Measurements from ENCODE around the gene AHNAK2. TPM values are rescaled to one million over a fixed set of nuclear protein-coding genes. Genes with fewer than 3 reads are reported as not detected.

AHNAK2 gene
- total and polyA plus RNA-seq, 2 donors: 0.42 to 3.8 TPM

DNA sequence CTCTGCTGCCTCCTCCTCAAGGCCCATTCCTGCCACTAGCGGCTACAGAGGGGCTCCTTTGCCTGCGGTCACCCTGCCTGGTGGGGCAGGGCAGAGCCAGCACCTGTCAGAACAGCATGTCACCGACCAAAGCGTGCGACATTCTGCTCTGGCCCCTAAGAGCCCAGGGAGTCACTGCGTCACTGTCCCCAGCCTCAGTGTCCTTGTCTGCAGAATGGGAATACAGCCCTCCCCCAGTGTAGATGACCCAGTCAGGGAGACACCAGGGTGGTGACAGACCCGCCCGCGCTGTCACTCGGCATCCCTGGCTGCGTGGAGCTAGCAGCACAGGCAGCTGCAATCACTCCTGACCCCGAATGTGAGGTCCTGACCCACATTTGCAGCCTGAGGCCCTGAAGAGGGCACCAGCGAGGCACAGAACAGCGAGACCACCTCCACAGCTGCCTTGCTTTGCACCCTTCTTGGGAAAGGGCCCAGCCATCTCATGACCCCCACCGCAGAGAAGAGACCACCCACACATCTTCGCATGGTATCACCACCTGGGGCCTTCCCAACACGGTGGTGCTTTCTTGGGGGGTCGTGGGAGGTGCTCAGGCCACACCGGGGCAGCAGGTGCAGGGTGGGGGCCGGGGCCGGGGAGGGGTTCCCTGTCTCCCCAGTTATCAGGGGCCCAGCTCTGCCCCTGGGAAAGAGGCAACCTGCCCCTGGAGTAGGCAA is 2.5 kb downstream of the AHNAK2 start:
- Histone ChIP-seq H3K27ac (ENCODE audit: low read depth in 1 of 2, low read length in 1 of 2) (no peak overlapping the region), H3K36me3 (ENCODE audit: control insufficient read depth in 2 of 2, insufficient read depth in 2 of 2, low read length in 1 of 2) (no peaks in the 10 kb centered on the region), H3K27me3 (ENCODE audit: control insufficient read depth in 2 of 2, insufficient read depth in 1 of 2, low read length in 1 of 2) (peaks cover 35 to 61% of the 10 kb centered on the region in 2 donors), H3K4me1 (ENCODE audit: control insufficient read depth in 2 of 2, insufficient read depth in 2 of 2, low read length in 2 of 2) (peaks cover 4 to 15% of the 10 kb centered on the region in 2 donors), H3K4me3 (ENCODE audit: low read length in 2 of 2) (no peak overlapping the region), H3K9me3 (ENCODE audit: control insufficient read depth in 2 of 2, insufficient read depth in 1 of 2, low read length in 1 of 2) (peaks cover 0 to 6% of the 10 kb centered on the region in 2 donors)
- 55% methylated on average over 21 of the region's 21 CpGs for WGBS
- peak in 6 of 9 donors; percentile 9 to 55 (median 28) for DNase-seq (ENCODE audit: low read depth in 6 of 9, low spot score in 9 of 9)

DNA sequence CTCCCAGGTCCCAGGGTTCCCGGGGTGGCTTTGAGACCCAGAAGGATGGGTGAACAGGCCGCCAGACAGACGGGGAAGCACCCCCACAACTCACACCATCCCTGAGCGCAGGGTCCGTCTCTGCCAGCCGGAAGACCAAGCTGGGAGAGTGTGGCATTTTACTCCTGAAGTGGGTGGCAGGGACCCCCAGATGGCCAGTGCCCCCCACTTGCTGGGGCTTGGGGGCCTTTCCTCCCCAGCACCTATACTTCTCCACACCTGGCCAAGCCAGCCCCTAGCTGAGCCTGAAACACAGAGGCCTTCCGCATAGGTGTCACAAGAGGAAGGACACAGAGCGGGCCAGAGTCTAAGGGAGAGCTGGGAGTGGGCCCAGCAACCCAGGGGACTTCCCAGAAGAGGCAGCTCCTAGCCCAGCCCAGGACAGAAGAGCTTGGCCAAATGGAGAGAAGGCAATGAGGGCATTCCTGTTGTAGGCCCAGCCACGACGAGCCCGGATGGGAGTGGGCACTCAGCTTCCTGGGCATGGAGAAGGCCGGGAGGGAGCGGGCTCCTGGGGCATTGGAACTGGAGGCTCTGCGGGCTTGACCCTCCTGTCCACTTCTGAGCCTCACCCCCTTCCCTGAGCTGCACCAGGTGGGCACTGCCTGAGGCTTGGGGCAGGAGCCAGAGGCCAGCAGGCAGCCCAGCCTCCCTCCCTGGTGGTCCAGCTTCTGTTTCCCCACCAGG is 3.3 kb downstream of the AHNAK2 start:
- Histone ChIP-seq H3K9me3 (ENCODE audit: control insufficient read depth in 2 of 2, insufficient read depth in 1 of 2, low read length in 1 of 2) (peaks cover 0 to 6% of the 10 kb centered on the region in 2 donors), H3K4me1 (ENCODE audit: control insufficient read depth in 2 of 2, insufficient read depth in 2 of 2, low read length in 2 of 2) (peaks cover 4 to 15% of the 10 kb centered on the region in 2 donors), H3K27ac (ENCODE audit: low read depth in 1 of 2, low read length in 1 of 2) (no peak overlapping the region), H3K36me3 (ENCODE audit: control insufficient read depth in 2 of 2, insufficient read depth in 2 of 2, low read length in 1 of 2) (no peaks in the 10 kb centered on the region), H3K4me3 (ENCODE audit: low read length in 2 of 2) (no peak overlapping the region), H3K27me3 (ENCODE audit: control insufficient read depth in 2 of 2, insufficient read depth in 1 of 2, low read length in 1 of 2) (peaks cover 31 to 53% of the 10 kb centered on the region in 2 donors)
- no peak for DNase-seq (ENCODE audit: low read depth in 6 of 9, low spot score in 9 of 9)
- WGBS: 97% methylated on average over 14 of the region's 14 CpGs

DNA sequence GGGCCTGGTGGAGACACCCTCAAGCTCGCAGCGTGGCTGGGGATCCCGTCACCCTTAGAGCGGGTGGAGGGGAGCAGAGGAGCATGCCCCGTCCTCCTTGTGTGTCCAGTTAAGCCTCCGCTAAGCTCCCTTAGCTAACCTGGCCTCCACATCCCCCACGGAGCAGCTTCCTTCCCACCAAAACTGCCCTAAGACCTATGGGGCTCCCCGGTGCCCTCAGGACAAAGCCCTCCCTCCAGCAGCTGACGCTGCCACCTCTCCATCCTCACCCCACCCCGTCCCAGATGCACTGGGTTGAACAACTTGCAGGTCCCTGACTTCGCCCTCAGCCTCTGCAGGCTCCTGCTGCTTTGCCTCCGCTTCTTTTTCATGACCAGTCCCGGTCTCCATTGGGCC is 4.0 kb downstream of the AHNAK2 start:
- Histone ChIP-seq H3K27me3 (ENCODE audit: control insufficient read depth in 2 of 2, insufficient read depth in 1 of 2, low read length in 1 of 2) (peaks cover 28 to 52% of the 10 kb centered on the region in 2 donors), H3K4me3 (ENCODE audit: low read length in 2 of 2) (no peak overlapping the region), H3K27ac (ENCODE audit: low read depth in 1 of 2, low read length in 1 of 2) (no peak overlapping the region), H3K9me3 (ENCODE audit: control insufficient read depth in 2 of 2, insufficient read depth in 1 of 2, low read length in 1 of 2) (peaks cover 0 to 6% of the 10 kb centered on the region in 2 donors), H3K4me1 (ENCODE audit: control insufficient read depth in 2 of 2, insufficient read depth in 2 of 2, low read length in 2 of 2) (peaks cover 4 to 15% of the 10 kb centered on the region in 2 donors), H3K36me3 (ENCODE audit: control insufficient read depth in 2 of 2, insufficient read depth in 2 of 2, low read length in 1 of 2) (no peaks in the 10 kb centered on the region)
- DNase-seq (ENCODE audit: low read depth in 6 of 9, low spot score in 9 of 9): no peak
- 93% methylated on average over 13 of the region's 13 CpGs for WGBS

DNA sequence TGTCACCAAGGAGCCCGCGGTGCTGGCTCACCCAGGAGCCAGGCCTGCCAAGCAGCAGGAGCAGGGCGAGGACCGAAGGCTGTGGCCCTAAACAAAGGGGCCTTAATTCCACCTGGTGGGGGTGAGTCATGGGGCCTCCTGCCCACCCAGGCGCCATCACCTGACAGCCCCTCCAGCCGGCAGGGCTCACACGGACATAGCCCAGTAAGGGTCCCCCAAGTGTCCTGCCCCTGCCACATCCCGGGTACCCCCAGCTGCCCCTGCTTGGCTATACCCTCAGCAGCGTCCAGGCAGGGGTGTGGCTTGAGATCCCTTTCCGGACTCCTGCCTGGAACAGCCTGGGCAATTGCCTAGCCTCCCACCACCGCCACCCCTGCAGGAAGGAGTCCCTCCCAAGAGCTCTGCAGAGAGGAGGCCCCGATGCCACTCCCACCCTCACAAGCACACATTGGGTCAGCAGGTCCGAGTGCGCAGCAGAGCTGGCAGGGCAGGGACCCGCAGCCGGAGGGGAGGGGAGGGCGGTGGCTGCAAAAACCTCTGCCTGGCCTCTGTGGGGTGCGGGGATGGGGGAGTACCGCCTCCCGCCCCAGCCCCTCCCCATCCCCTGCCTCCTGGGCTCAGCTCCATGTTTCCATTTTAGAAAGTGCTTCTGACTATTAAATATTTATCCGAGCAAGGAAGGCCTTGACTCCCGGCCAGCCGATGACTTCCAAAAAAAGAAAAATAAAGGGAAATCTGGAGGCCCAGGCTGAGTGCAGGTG is 4.6 kb downstream of the AHNAK2 start:
- Histone ChIP-seq H3K4me3 (ENCODE audit: low read length in 2 of 2) (no peak overlapping the region), H3K36me3 (ENCODE audit: control insufficient read depth in 2 of 2, insufficient read depth in 2 of 2, low read length in 1 of 2) (no peaks in the 10 kb centered on the region), H3K27ac (ENCODE audit: low read depth in 1 of 2, low read length in 1 of 2) (peak overlapping the region in 1 of 2 donors; percentile 1), H3K27me3 (ENCODE audit: control insufficient read depth in 2 of 2, insufficient read depth in 1 of 2, low read length in 1 of 2) (peaks cover 23 to 52% of the 10 kb centered on the region in 2 donors), H3K9me3 (ENCODE audit: control insufficient read depth in 2 of 2, insufficient read depth in 1 of 2, low read length in 1 of 2) (peaks cover 0 to 6% of the 10 kb centered on the region in 2 donors), H3K4me1 (ENCODE audit: control insufficient read depth in 2 of 2, insufficient read depth in 2 of 2, low read length in 2 of 2) (peaks cover 4 to 14% of the 10 kb centered on the region in 2 donors)
- no peak for DNase-seq (ENCODE audit: low read depth in 6 of 9, low spot score in 9 of 9)
- 88% methylated on average over 23 of the region's 23 CpGs for WGBS

DNA sequence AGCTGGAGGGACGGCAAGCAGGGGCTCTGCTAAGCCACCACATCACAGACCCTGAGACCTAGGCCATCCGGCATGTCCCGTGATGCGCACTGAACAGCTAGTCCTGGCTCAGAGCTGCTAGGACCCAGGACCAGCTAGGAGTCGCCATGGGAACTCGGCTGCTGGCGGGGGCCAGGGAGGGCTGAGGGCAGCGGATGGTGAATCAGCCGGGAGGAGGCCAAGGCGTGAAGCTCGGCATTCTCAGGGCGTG is 5.1 kb downstream of the AHNAK2 start:
- H3K9me3 ChIP-seq (ENCODE audit: control insufficient read depth in 2 of 2, insufficient read depth in 1 of 2, low read length in 1 of 2): peaks cover 0 to 6% of the 10 kb centered on the region in 2 donors
- H3K4me1 ChIP-seq (ENCODE audit: control insufficient read depth in 2 of 2, insufficient read depth in 2 of 2, low read length in 2 of 2): peaks cover 4 to 17% of the 10 kb centered on the region in 2 donors
- 89% methylated on average over 12 of the region's 12 CpGs for WGBS
- no peak overlapping the region for H3K27ac ChIP-seq (ENCODE audit: low read depth in 1 of 2, low read length in 1 of 2)
- DNase-seq (ENCODE audit: low read depth in 6 of 9, low spot score in 9 of 9): no peak
- H3K36me3 ChIP-seq (ENCODE audit: control insufficient read depth in 2 of 2, insufficient read depth in 2 of 2, low read length in 1 of 2): no peaks in the 10 kb centered on the region
- peaks cover 19 to 54% of the 10 kb centered on the region in 2 donors for H3K27me3 ChIP-seq (ENCODE audit: control insufficient read depth in 2 of 2, insufficient read depth in 1 of 2, low read length in 1 of 2)
- no peak overlapping the region for H3K4me3 ChIP-seq (ENCODE audit: low read length in 2 of 2)

DNA sequence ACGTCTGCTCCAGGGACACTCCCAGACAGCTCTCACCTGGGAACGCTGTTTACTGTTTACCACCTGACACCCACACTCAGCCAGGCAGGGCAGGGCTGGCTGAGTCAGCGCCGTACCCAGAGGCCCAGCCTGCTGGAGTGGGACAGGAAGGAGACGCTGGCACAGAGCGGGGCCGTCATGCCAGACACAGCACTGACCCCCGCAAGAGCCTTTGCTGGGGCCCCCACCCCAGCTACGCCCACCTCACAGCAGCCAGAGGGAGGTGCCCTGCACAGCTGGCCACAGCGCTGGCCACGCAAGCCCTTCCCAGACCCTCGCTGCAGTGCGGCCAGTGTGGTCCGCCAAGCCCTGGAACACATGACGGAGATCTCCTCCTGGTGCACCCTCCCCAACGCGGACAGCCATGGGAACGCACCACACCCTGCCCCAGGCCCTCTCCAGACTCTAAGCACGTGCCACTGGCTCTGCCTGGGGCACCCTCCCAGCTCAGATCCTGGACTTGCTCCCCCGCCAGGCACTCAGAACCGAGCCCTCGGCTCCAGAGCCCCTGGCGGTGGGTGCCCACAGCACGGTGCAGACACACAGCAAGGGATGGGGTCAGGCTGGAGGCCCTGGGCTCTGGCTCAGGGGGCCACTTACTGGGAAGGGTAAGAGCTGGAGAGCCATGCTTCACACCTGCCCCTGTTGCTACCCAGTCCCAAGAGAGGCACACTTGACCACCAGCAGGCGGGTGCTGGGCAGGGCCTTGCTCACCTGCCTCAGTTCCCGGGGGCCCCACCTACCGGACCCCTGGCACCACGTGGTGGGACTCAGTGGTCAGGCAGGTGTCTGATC is 5.7 kb downstream of the AHNAK2 start:
- Histone ChIP-seq H3K4me1 (ENCODE audit: control insufficient read depth in 2 of 2, insufficient read depth in 2 of 2, low read length in 2 of 2) (peaks cover 2 to 19% of the 10 kb centered on the region in 2 donors), H3K4me3 (ENCODE audit: low read length in 2 of 2) (no peak overlapping the region), H3K27ac (ENCODE audit: low read depth in 1 of 2, low read length in 1 of 2) (no peak overlapping the region), H3K27me3 (ENCODE audit: control insufficient read depth in 2 of 2, insufficient read depth in 1 of 2, low read length in 1 of 2) (peaks cover 18 to 54% of the 10 kb centered on the region in 2 donors), H3K36me3 (ENCODE audit: control insufficient read depth in 2 of 2, insufficient read depth in 2 of 2, low read length in 1 of 2) (no peaks in the 10 kb centered on the region), H3K9me3 (ENCODE audit: control insufficient read depth in 2 of 2, insufficient read depth in 1 of 2, low read length in 1 of 2) (peaks cover 0 to 5% of the 10 kb centered on the region in 2 donors)
- DNase-seq (ENCODE audit: low read depth in 6 of 9, low spot score in 9 of 9): no peak
- 92% methylated on average over 28 of the region's 28 CpGs for WGBS

DNA sequence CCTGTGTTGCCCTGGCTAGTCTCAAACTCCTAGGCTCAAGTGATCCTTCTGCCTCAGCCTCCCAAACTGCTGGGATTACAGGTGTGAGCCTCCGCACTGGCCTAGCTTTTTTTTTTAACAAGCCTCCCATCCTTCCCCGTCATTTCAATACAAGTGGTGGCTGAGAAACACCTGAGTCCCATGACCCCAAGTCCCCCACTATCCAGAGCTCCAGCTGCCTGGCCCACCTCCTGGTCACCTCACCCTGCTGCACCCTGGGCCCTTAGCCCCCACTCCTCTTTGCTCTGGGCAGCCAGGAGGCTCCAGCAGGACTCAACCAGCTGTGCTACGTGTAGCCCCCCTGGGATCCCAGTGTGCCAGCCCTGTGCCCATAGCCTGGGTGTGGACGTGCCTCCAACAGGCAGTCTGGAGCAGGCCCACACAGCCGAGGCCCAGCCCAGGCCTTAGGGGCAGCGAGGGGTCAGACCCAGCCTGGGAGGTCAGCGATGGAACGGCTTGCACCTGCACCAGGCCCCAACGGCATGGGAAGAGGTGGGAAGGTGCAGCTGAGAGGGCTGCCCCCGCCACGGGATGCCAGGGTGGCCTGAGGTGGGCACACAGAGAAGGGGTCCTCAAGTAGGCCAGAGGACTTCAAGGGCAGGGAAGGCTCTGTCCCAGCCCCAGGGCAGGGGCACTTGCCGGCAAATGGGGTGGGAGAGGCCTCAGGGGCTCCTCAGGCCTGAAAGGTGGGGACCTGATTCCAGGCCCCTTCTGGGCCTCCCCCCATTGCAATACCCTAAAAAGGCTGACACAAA is 6.5 kb downstream of the AHNAK2 start:
- 96% methylated on average over 12 of the region's 12 CpGs for WGBS
- Histone ChIP-seq H3K36me3 (ENCODE audit: control insufficient read depth in 2 of 2, insufficient read depth in 2 of 2, low read length in 1 of 2) (no peaks in the 10 kb centered on the region), H3K4me1 (ENCODE audit: control insufficient read depth in 2 of 2, insufficient read depth in 2 of 2, low read length in 2 of 2) (peaks cover 0 to 21% of the 10 kb centered on the region in 2 donors), H3K9me3 (ENCODE audit: control insufficient read depth in 2 of 2, insufficient read depth in 1 of 2, low read length in 1 of 2) (no peaks in the 10 kb centered on the region), H3K27ac (ENCODE audit: low read depth in 1 of 2, low read length in 1 of 2) (no peak overlapping the region), H3K4me3 (ENCODE audit: low read length in 2 of 2) (no peak overlapping the region), H3K27me3 (ENCODE audit: control insufficient read depth in 2 of 2, insufficient read depth in 1 of 2, low read length in 1 of 2) (peaks cover 12 to 54% of the 10 kb centered on the region in 2 donors)
- DNase-seq (ENCODE audit: low read depth in 6 of 9, low spot score in 9 of 9): no peak

Data from thymus (tissue), 11 donors.